Testis (tissue), 2 donors: ENCODE results near the gene HOXD11.

ENCODE experiments used
- CTCF ChIP-seq, 3 experiments: fragments of 450-650 bp in 2 of 3; fragments of 200-600 bp in 1 of 3; sonication (generic) in 1 of 3; IDR thresholded peaks; one replicate each; pipeline ENCODE4 v1.5.1; 2016 to 2019; ENCODE audit warnings: antibody characterized with exemption in 3 of 3, mild to moderate bottlenecking in 2 of 3, moderate library complexity in 1 of 3
- POLR2A ChIP-seq: fragments of 450-650 bp; IDR thresholded peaks from one replicate; pipeline ENCODE4 v1.6.1; 2017; ENCODE audit warnings: antibody characterized with exemption, mild to moderate bottlenecking, moderate library complexity

- no peak for TF ChIP-seq CTCF (IDR thresholded peaks at IDR 0.05)
- TF ChIP-seq POLR2A, result no peak
Measured at GRCh38 chr2:176128172-176128981, 21.3 kb downstream of the HOXD11 start.
